HG03521 (cell line): Measurements from ENCODE around the gene FZD1.

ENCODE experiments used
- ATAC-seq: cut with Tn5 transposase; IDR thresholded peaks from one replicate; pipeline ENCODE4 v1.9.1; 2021; ENCODE audit warnings: mild to moderate bottlenecking, moderate library complexity; ENCODE audit not compliant: unreplicated experiment

The FZD1 gene

GRCh38 chr7:91264924-91265681 lies 870 bp downstream of the FZD1 start:
- ATAC-seq = peak; percentile 35

GRCh38 chr7:91265693-91266066 lies 1.4 kb downstream of the FZD1 start:
- no peak for ATAC-seq

GRCh38 chr7:91266067-91266688 lies 1.9 kb downstream of the FZD1 start:
- ATAC-seq = no peak

- ATAC-seq = no peak
Measured at GRCh38 chr7:91266689-91267090, 2.5 kb downstream of the FZD1 start.

GRCh38 chr7:91267171-91267955 lies 3.1 kb downstream of the FZD1 start:
- ATAC-seq = no peak

- ATAC-seq = no peak
Measured at GRCh38 chr7:91270372-91270771, 6.1 kb downstream of the FZD1 start.

GRCh38 chr7:91276909-91277308 lies 12.7 kb downstream of the FZD1 start:
- ATAC-seq = peak; percentile 86

- ATAC-seq = no peak
Measured at GRCh38 chr7:91280185-91280584, 16.0 kb downstream of the FZD1 start.

- ATAC-seq = no peak
Measured at GRCh38 chr7:91280604-91281003, 16.4 kb downstream of the FZD1 start.

- ATAC-seq = no peak
Measured at GRCh38 chr7:91285696-91286355, 21.6 kb downstream of the FZD1 start.

GRCh38 chr7:91286432-91286831 lies 22.2 kb downstream of the FZD1 start:
- ATAC-seq = no peak

GRCh38 chr7:91287371-91288084 lies 23.3 kb downstream of the FZD1 start:
- ATAC-seq = no peak

- no peak for ATAC-seq
Measured at GRCh38 chr7:91288208-91288824, 24.1 kb downstream of the FZD1 start.

GRCh38 chr7:91289633-91290254 lies 25.5 kb downstream of the FZD1 start:
- ATAC-seq = no peak

- ATAC-seq = no peak
Measured at GRCh38 chr7:91291302-91291701, 27.1 kb downstream of the FZD1 start.

GRCh38 chr7:91291902-91292301 lies 27.7 kb downstream of the FZD1 start:
- ATAC-seq = no peak

GRCh38 chr7:91292506-91292905 lies 28.3 kb downstream of the FZD1 start:
- no peak for ATAC-seq

- no peak for ATAC-seq
Measured at GRCh38 chr7:91293136-91293535, 28.9 kb downstream of the FZD1 start.

GRCh38 chr7:91293840-91294239 lies 29.6 kb downstream of the FZD1 start:
- no peak for ATAC-seq
